NCI-H446 treated with DMSO at 0.1 percent for 48 hours (cell line): ENCODE data around the gene MEGF8.

ENCODE experiments used
- DNase-seq: peaks from one replicate; lab custom pipeline; 2025; lab: John Stamatoyannopoulos, UW

MEGF8 gene

GRCh38 chr19:42325308-42325895 lies at the start of gene MEGF8:
TSS of gene MEGF8 (plus strand) at chr19:42325635. CDS start at chr19:42326244, 609 bp downstream.
- DNase-seq: peak; percentile 99

- DNase-seq: no peak
Observed at GRCh38 chr19:42276284-42276683, 49.2 kb upstream of the MEGF8 start.

GRCh38 chr19:42276821-42277220 lies 48.6 kb upstream of the MEGF8 start:
- no peak for DNase-seq

- DNase-seq: peak; percentile 72
Observed at GRCh38 chr19:42277821-42278451, 47.5 kb upstream of the MEGF8 start.

- peak; percentile 57 for DNase-seq
Observed at GRCh38 chr19:42278452-42279154, 46.8 kb upstream of the MEGF8 start.

- no peak for DNase-seq
Observed at GRCh38 chr19:42279155-42279901, 46.1 kb upstream of the MEGF8 start.

GRCh38 chr19:42279902-42280814 lies 45.3 kb upstream of the MEGF8 start:
- peak; percentile 80 for DNase-seq

- no peak for DNase-seq
Observed at GRCh38 chr19:42280815-42281145, 44.7 kb upstream of the MEGF8 start.

- peak; percentile 54 for DNase-seq
Observed at GRCh38 chr19:42281146-42281826, 44.1 kb upstream of the MEGF8 start.

GRCh38 chr19:42281827-42282762 lies 43.3 kb upstream of the MEGF8 start:
- peak; percentile 16 for DNase-seq

GRCh38 chr19:42282819-42283187 lies 42.6 kb upstream of the MEGF8 start:
- no peak for DNase-seq

GRCh38 chr19:42283188-42284065 lies 42.0 kb upstream of the MEGF8 start:
- peak; percentile 90 for DNase-seq

- peak; percentile 60 for DNase-seq
Observed at GRCh38 chr19:42284066-42284501, 41.4 kb upstream of the MEGF8 start.

- no peak for DNase-seq
Observed at GRCh38 chr19:42284591-42285341, 40.7 kb upstream of the MEGF8 start.

GRCh38 chr19:42285541-42285941 lies 39.9 kb upstream of the MEGF8 start:
- no peak for DNase-seq

GRCh38 chr19:42285988-42286348 lies 39.5 kb upstream of the MEGF8 start:
- no peak for DNase-seq

- DNase-seq: no peak
Observed at GRCh38 chr19:42286349-42287016, 39.0 kb upstream of the MEGF8 start.
